ENCODE measurements around the gene UTS2B. TPM values are rescaled to one million over a fixed set of nuclear protein-coding genes. Genes with fewer than 3 reads are reported as not detected.

UTS2B gene
- total RNA-seq, 1 experiment from 2014 or later, result not detected

DNA sequence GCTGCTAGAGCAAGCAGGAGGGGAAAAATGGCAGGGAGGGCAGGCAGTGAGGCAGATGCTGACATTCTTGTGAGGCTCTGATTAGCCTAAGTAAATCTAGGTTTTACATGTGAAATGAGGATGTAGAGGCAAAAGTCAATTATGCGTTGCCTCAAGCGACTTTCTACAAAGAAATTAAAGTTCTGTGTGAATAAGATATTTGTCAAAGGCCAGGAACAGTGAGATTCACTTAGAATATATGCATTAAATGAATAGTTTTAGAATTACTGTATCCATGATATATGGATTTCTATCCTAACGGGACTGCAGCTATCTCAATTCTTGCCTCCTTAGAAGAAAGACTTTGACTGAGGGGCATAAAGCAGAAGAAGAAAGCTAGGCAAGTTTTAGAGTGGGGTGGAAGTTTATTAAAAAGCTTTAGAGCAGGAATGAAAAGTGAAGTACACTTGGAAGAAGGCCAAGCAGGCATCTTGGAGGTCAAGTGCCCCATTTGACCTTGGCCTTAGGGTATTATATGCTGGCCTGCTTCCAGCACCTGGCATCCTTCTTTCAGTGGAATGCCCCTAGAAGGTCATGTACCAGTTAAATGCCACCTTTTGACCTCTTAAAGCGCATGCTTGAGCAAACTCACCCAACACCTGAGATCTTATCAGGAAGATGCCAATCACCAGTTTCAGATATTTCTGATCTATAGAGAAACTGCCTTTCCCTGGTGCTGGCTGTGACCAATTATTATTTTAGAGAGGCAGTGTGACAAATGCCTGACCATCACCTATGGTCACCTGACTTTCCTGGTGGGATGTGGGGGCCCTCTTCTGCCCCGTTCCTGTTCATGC, 93.1 kb downstream of the UTS2B start:
- no peak overlapping the region for H3K27ac ChIP-seq
- no peaks in the 10 kb centered on the region for H3K4me1 ChIP-seq
- H3K9me3 ChIP-seq (replicated peaks), result no peaks in the 10 kb centered on the region

DNA sequence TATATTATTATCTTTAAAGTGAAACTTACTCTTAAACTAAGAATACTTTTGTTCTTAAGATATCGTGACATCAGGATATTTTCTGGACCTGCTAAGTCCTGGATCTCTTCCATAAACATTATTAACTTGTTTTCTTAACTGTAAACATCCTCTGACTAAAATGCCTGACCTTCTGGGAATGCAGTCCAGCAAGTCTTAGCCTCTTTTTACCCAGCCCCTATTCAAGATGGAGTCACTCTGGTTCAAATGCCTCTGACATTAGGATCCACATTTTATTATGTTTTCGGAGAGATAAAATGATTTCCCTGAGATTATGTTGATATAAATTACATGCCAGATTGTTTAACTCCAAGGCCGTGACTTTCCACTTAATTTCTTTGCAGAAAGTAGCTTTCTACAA, 93.7 kb downstream of the UTS2B start:
- no peaks in the 10 kb centered on the region for H3K27me3 ChIP-seq
- DNase-seq, result no peak
- no peak overlapping the region for H3K4me3 ChIP-seq
- no peaks in the 10 kb centered on the region for H3K9me3 ChIP-seq (replicated peaks)
- H3K36me3 ChIP-seq, result no peaks in the 10 kb centered on the region
- H3K4me1 ChIP-seq, result no peaks in the 10 kb centered on the region
- H3K27ac ChIP-seq, result no peak overlapping the region

More for the DNA sequence above, 93.1 kb downstream of the UTS2B start:
- no peaks in the 10 kb centered on the region for H3K36me3 ChIP-seq
- no peak for DNase-seq
- no peak overlapping the region for H3K4me3 ChIP-seq
- H3K27me3 ChIP-seq, result no peaks in the 10 kb centered on the region

DNA sequence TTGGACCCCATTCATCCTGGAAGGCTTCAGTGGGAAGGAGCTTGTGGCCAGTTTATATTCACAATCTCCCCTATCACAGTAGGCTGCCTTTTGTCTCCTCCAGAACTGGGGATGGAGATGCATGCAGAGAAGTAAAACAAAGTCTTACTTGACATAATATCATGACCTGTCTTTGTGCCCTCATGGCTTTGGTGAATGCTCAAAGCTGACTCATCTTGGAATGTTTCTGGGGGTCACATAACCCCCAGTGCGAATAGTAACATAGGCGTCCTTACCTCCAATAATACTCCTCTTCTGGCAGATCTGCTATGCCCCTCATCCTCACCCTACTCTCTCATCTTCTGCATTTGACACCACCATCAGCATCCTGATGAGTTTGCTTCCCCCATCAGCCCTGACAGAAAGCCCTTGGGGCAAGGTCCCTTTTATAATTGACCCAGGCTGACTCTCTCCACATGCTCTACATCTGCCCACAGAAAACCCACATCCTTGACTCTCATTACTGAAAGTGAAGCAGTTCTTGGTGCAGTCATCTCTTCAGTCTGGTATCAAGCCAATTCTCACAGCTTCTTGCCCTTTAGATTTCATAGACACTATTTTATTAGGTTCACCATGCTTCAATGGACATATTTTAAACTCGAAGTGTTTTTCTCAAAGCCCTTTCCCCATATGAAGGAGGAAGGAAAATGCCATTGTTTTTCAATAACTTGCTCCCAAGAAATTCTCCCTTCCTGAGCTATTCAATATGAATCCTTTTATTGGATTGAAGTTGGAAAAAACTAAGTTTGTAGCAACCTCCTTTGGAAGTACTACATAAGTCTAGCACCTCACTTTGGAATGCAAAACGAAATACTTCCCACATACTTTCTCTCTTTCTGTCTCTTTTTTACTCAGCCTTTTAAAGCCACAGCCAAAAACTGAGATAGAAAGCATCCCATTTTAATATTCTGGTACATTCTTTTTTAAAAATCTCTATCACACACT, 94.7 kb downstream of the UTS2B start:
- H3K27me3 ChIP-seq, result no peaks in the 10 kb centered on the region
- H3K36me3 ChIP-seq, result no peaks in the 10 kb centered on the region
- no peak overlapping the region for H3K27ac ChIP-seq
- no peaks in the 10 kb centered on the region for H3K4me1 ChIP-seq
- no peaks in the 10 kb centered on the region for H3K9me3 ChIP-seq (replicated peaks)
- H3K4me3 ChIP-seq, result no peak overlapping the region
- no peak for DNase-seq

DNA sequence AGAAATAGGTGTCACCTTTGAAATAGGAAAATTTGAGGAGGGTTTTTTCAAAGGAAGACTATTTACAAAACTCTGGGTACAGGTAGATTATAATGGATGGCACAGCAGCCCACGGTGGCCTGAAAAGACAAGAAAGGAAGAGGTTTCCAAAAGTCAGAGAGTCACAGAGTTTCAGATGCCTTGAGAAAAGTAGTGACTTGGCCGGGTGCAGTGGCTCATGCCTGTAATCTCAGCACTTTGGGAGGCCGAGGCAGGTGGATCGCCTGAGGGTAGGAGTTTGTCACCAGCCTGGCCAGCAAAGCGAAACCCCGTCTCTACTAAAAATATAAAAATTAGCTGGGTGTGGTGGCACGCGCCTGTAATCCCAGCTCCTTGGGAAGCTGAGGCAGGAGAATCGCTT, 96.1 kb downstream of the UTS2B start:
- H3K9me3 ChIP-seq (replicated peaks), result no peaks in the 10 kb centered on the region
- no peak for DNase-seq
- H3K27me3 ChIP-seq, result no peaks in the 10 kb centered on the region
- no peaks in the 10 kb centered on the region for H3K4me1 ChIP-seq
- H3K4me3 ChIP-seq, result no peak overlapping the region
- no peaks in the 10 kb centered on the region for H3K36me3 ChIP-seq
- no peak overlapping the region for H3K27ac ChIP-seq

DNA sequence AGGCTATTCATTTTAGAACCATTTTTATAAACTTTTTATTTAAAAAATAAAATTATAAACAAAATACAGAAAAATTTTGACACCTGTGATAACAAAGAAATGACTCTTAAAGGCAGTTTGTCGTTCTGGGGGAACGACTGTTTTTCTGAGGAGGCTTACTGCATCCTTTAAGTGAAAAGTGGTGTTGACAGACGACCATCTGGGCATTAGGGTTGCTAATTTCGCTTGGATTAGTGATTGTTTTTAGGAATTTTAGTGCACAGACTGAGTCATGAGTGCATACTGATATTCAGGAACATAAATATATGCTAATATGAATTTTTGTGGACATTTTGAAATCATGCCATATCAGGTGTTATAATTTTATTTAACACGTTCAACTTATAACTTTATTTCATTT, 102.8 kb downstream of the UTS2B start:
- no peak overlapping the region for H3K4me3 ChIP-seq
- H3K27ac ChIP-seq, result no peak overlapping the region
- no peaks in the 10 kb centered on the region for H3K27me3 ChIP-seq
- H3K4me1 ChIP-seq, result no peaks in the 10 kb centered on the region
- H3K9me3 ChIP-seq (replicated peaks), result no peaks in the 10 kb centered on the region
- H3K36me3 ChIP-seq, result no peaks in the 10 kb centered on the region
- no peak for DNase-seq

DNA sequence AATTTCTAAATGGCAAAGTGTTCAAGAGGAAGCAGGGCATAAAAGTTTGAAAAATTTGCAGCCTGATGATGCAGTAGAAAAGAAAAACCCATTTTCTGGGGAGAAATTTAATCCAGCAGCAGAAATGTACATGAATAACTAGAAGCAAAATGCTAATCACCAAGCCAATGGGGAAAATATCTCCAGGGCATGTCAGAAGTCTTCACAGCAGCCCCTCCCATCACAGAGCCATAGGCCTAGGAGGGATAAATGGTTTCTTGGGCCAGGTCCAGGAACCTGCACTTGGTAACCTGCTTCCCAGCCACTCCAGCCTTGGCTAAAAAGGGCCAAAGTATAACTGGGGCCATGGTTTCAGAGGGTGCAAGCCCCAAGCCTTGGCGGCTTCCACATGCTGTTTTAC, 108.7 kb downstream of the UTS2B start:
- Histone ChIP-seq H3K9me3 (replicated peaks) (no peaks in the 10 kb centered on the region), H3K4me3 (no peak overlapping the region), H3K4me1 (no peaks in the 10 kb centered on the region), H3K27me3 (no peaks in the 10 kb centered on the region), H3K27ac (no peak overlapping the region), H3K36me3 (no peaks in the 10 kb centered on the region)
- no peak for DNase-seq

DNA sequence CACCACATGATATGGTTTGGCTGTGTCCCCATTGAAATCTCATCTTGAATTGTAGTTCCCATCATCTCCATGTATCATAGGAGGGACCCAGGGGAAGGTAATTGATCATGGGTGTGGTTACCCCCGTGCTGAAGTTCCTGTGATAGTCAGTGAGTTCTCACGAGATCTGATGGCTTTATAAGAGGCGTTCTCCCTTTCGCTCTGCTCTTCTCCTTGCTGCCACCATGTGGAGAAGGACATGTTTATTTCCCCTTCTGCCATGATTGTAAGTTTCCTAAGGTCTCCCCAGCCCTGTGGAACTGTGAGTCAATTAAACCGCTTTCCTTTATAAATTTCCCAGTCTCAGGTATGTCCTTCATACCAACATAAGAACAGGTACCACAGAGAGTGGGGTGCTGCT, 109.4 kb downstream of the UTS2B start:
- DNase-seq, result no peak

DNA sequence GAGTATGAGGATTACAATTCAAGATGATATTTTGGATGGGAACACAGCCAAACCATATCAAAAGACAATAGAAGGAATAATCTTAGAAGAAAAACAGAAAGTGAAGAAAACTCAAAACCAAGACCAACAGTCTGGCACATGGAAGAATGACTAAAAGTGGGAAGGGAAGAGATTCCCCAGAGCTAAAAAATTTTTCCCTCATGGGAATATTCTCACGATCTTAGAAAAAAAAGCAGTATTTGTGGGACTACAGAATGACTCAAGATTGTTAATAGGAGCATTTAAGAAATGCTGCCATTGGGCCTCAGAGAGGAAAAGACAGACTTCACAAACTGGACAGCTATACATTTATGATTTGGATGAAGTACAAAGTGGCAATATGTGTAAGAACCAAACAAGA, 113.0 kb downstream of the UTS2B start:
- H3K4me3 ChIP-seq, result no peak overlapping the region
- no peak for DNase-seq
- no peaks in the 10 kb centered on the region for H3K4me1 ChIP-seq
- no peaks in the 10 kb centered on the region for H3K36me3 ChIP-seq
- no peak overlapping the region for H3K27ac ChIP-seq
- H3K27me3 ChIP-seq, result no peaks in the 10 kb centered on the region
- no peaks in the 10 kb centered on the region for H3K9me3 ChIP-seq (replicated peaks)

More for the DNA sequence above, 109.4 kb downstream of the UTS2B start:
- Histone ChIP-seq H3K9me3 (replicated peaks) (no peaks in the 10 kb centered on the region), H3K4me3 (no peak overlapping the region), H3K4me1 (no peaks in the 10 kb centered on the region), H3K27me3 (no peaks in the 10 kb centered on the region), H3K27ac (no peak overlapping the region), H3K36me3 (no peaks in the 10 kb centered on the region)

Other genes starting within 250 kb of the UTS2B start
- gene OSTN, start 131.3 kb downstream of the UTS2B start, total RNA-seq (2014; rRNA removed; shearing (Covaris generic)), result not detected in 2 replicates
- gene CCDC50, start 1.1 kb downstream of the UTS2B start, total RNA-seq (2014; rRNA removed; shearing (Covaris generic)), result 23.4 and 24.5 TPM in 2 replicates
- not detected in 2 replicates for gene PYDC2, start 130.6 kb upstream of the UTS2B start, total RNA-seq (2014; rRNA removed; shearing (Covaris generic))

Data from SJCRH30 (cell line).